OCI-LY7 (cell line): ENCODE results near the gene UGT1A4. TPM values are rescaled to one million over a fixed set of nuclear protein-coding genes. Genes with fewer than 3 reads are reported as not detected.

Source experiments
- BruUV-seq: library from RNA; stranded (reverse); fragments of 400-500 nt; replicated peaks from 2 replicates; lab custom pipeline; 2021; lab: Mats Ljungman, UMichigan
- CTCF ChIA-PET: fragments of 300-600 bp; sonication (Branson Sonifier 250); formaldehyde crosslinking; loops from one replicate; lab custom pipeline; 2022; ENCODE audit warnings: antibody characterized with exemption; ENCODE audit not compliant: unreplicated experiment; lab: Charles Lee
- POLR2A ChIA-PET: fragments of 300-600 bp; sonication (Branson Sonifier 250); formaldehyde crosslinking; loops from one replicate; lab custom pipeline; 2022; ENCODE audit warnings: antibody characterized with exemption; lab: Charles Lee
- DNase-seq: peaks from one replicate; pipeline ENCODE4 v3.0.0-alpha.2; 2015; ENCODE audit warnings: low spot score
- H2AFZ ChIP-seq: fragments of 200-600 bp; sonication (generic), shearing (Covaris generic); 2 replicates; pipeline ENCODE4 v1.6.1; 2014; ENCODE audit warnings: mild to moderate bottlenecking, antibody characterized with exemption, low read length, moderate library complexity
- H3K27ac ChIP-seq: fragments of 200-600 bp; sonication (generic); 2 replicates; pipeline ENCODE4 v1.5.1; 2014; ENCODE audit warnings: mixed run types, low read depth, mild to moderate bottlenecking, moderate library complexity, low read length, inconsistent platforms; ENCODE audit not compliant: poor library complexity, severe bottlenecking
- H3K36me3 ChIP-seq: fragments of 200-600 bp; sonication (generic); 2 replicates; pipeline ENCODE4 v1.6.1; 2014; ENCODE audit warnings: mild to moderate bottlenecking, antibody characterized with exemption, low read length, moderate library complexity, mixed read lengths; ENCODE audit not compliant: insufficient read depth
- H3K4me1 ChIP-seq: fragments of 200-600 bp; sonication (generic); 2 replicates; pipeline ENCODE4 v1.5.1; 2014; ENCODE audit warnings: mild to moderate bottlenecking, low read length; ENCODE audit not compliant: insufficient read depth, poor library complexity, severe bottlenecking
- H3K4me2 ChIP-seq: fragments of 200-600 bp; sonication (generic); 2 replicates; pipeline ENCODE4 v1.6.1; 2014; ENCODE audit warnings: mild to moderate bottlenecking, low read length
- H3K4me3 ChIP-seq: fragments of 200-600 bp; sonication (generic); 2 replicates; pipeline ENCODE4 v1.5.1; 2014; ENCODE audit warnings: mild to moderate bottlenecking, low read depth, low read length; ENCODE audit not compliant: poor library complexity, severe bottlenecking
- H3K79me2 ChIP-seq: fragments of 200-600 bp; sonication (generic); 2 replicates; pipeline ENCODE4 v1.6.1; 2016; ENCODE audit warnings: low read depth, mild to moderate bottlenecking, low read length, moderate library complexity, mixed read lengths; ENCODE audit not compliant: insufficient read depth
- H3K9me2 ChIP-seq: fragments of 200-600 bp; sonication (generic); 2 replicates; pipeline ENCODE4 v1.6.1; 2016; ENCODE audit warnings: mild to moderate bottlenecking, low read length, mixed read lengths; ENCODE audit not compliant: insufficient read depth
- H3K9me3 ChIP-seq: fragments of 200-600 bp; sonication (generic); 2 replicates; pipeline ENCODE4 v1.6.1; 2014; ENCODE audit warnings: mild to moderate bottlenecking, mixed run types, low read length, mixed read lengths
- H4K20me1 ChIP-seq: fragments of 200-600 bp; sonication (generic); 2 replicates; pipeline ENCODE4 v1.6.1; 2014; ENCODE audit warnings: mild to moderate bottlenecking, antibody characterized with exemption, low read length, moderate library complexity, mixed read lengths; ENCODE audit not compliant: insufficient read depth
- EZH2phosphoT487 ChIP-seq: fragments of 200-600 bp; sonication (generic); IDR thresholded peaks from 2 replicates; pipeline ENCODE4 v1.6.1; 2018; ENCODE audit warnings: low read depth, borderline replicate concordance, mild to moderate bottlenecking, mixed run types, antibody characterized with exemption, low read length, moderate library complexity, mixed read lengths
- intact Hi-C: fragments of 100-400 bp; cut with micrococcal nuclease; formaldehyde crosslinking; loops from one replicate; pipeline ENCODE4 v1.10.0; 2022; ENCODE audit not compliant: unreplicated experiment
- total RNA-seq, 2 experiments: library from RNA; depleted of rRNA in 1 of 2; stranded (reverse); fragments of >200 nt in 1 of 2; shearing (Covaris generic) in 1 of 2; gene quantifications; 2 replicates each; pipeline ENCODE4 v1.2.3, GENCODE V29; 2014 to 2022
- TF ChIP-seq, protein P1 (sequence below): fragments of 200-600 bp; sonication (generic); conservative IDR thresholded peaks from 2 replicates; pipeline ENCODE4 v1.5.1; 2014; ENCODE audit warnings: mild to moderate bottlenecking, antibody characterized with exemption, low read length, moderate library complexity, mixed read lengths

UGT1A4 gene
- total RNA-seq, 2 experiments from 2014 or later, result not detected

GRCh38 chr2:233818639-233819621 lies 100.4 kb downstream of the UGT1A4 start:
- BruUV-seq, result no TSS peak
- ChIA-PET CTCF (no interaction called here), POLR2A (no interaction called here)
- Histone ChIP-seq H2AFZ (no peak overlapping the region), H3K36me3 (no peaks in the 10 kb centered on the region), H3K4me3 (no peak overlapping the region), H3K27ac (no peak overlapping the region), H3K9me3 (no peaks in the 10 kb centered on the region), H4K20me1 (no peaks in the 10 kb centered on the region), H3K9me2 (no peaks in the 10 kb centered on the region), H3K4me1 (no peaks in the 10 kb centered on the region), H3K4me2 (no peak overlapping the region), H3K79me2 (no peaks in the 10 kb centered on the region)
- intact Hi-C loops, result no loop called here
- no peak for DNase-seq
- no peak for TF ChIP-seq EZH2phosphoT487
- TF ChIP-seq, protein P1, sequence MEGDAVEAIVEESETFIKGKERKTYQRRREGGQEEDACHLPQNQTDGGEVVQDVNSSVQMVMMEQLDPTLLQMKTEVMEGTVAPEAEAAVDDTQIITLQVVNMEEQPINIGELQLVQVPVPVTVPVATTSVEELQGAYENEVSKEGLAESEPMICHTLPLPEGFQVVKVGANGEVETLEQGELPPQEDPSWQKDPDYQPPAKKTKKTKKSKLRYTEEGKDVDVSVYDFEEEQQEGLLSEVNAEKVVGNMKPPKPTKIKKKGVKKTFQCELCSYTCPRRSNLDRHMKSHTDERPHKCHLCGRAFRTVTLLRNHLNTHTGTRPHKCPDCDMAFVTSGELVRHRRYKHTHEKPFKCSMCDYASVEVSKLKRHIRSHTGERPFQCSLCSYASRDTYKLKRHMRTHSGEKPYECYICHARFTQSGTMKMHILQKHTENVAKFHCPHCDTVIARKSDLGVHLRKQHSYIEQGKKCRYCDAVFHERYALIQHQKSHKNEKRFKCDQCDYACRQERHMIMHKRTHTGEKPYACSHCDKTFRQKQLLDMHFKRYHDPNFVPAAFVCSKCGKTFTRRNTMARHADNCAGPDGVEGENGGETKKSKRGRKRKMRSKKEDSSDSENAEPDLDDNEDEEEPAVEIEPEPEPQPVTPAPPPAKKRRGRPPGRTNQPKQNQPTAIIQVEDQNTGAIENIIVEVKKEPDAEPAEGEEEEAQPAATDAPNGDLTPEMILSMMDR, result no peak

DNA sequence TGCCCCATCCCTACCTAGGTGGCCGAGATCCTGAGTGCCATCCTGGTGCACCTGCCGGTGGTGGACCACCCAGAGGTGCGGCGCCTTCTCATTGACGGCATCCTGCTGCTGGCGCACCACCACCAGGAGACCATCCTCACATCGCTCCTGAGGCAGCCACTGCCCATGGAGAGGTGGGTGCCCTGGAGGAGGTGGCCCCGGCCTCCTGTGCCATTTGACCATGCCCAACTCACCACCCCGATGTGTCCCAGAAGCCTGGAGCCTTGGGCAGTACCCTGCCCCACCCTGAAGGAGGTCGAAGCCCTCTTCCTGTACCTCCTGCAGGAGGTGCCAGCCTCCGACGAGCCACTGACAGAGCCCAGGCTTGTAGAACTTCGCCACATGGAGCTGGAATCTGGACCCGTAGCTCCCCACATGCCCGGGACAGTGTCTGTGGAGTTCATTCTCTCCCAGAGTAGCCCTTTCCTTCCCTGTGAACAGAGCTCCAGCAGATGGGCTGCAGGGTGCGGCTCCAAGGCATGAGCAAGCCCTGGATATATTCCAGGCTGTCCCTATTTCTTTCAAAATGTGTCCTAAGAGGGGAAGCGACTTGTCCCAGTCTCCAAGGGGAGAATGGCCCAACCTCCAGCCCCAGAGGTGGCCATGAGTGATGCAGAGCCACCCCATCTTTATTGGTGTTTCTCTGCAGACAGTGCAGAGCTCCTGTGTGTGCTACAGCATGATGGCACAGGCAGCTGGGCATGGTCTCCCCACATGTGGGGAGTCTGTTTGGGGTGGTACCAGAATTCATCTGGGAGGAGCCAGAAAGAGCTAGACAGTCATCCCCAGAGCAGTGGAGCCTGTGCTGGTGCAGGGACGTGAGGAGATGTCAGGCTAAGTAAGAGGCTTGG lies 101.6 kb downstream of the UGT1A4 start:
- no peaks in the 10 kb centered on the region for H3K36me3 ChIP-seq
- no peaks in the 10 kb centered on the region for H3K4me1 ChIP-seq
- no peak overlapping the region for H3K27ac ChIP-seq
- H2AFZ ChIP-seq, result no peak overlapping the region
- no peaks in the 10 kb centered on the region for H3K9me2 ChIP-seq
- H4K20me1 ChIP-seq, result no peaks in the 10 kb centered on the region
- no peak for TF ChIP-seq EZH2phosphoT487
- TF ChIP-seq, protein P1, result no peak
- ChIA-PET CTCF (interaction anchor here (0.5 kb wide), 1 partner anchor 38 kb away, joined by 3 read pairs; no protein-coding TSS in a partner anchor), POLR2A (interaction anchor here (0.6 kb wide), 1 partner anchor 50 kb away, joined by 4 read pairs; no protein-coding TSS in a partner anchor)
- no peak overlapping the region for H3K4me3 ChIP-seq
- no TSS peak for BruUV-seq
- intact Hi-C loops, result no loop called here
- H3K4me2 ChIP-seq, result no peak overlapping the region
- H3K79me2 ChIP-seq, result no peaks in the 10 kb centered on the region
- no peak for DNase-seq
- no peaks in the 10 kb centered on the region for H3K9me3 ChIP-seq
